ENCODE data around the gene DGCR2. TPM values are rescaled to one million over a fixed set of nuclear protein-coding genes. Genes with fewer than 3 reads are reported as not detected.

DGCR2 gene
- total and polyA plus RNA-seq, 2 donors from 2014 or later, result 37.5 to 67.7 TPM

DNA sequence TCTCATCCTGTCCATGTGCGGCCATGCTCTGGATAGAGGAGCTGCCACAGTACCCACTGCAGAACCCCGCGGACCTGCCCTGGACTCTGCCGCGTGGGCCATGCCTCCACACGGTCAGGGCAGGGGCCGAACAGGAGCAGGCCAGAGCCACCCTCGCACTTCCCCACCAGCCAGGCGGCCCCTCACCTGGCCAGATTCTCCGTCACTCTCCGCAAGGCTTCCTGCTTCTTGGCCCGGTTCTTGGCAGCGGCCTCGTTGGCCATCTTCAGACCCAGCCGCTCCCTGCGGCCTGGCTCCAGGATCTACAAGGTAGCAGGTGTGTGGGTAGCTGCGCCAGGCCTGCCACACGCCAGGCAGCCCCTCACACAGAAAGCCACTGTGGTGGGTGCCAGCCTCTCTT, 12.7 kb upstream of the DGCR2 start:
- intact Hi-C loops (cut with DNase I), result no loop called here
- Histone ChIP-seq H3K27ac (ENCODE audit: low read depth in 2 of 2, low read length in 2 of 2) (no peak overlapping the region), H3K4me1 (ENCODE audit: control insufficient read depth in 2 of 3, insufficient read depth in 2 of 3, low read depth in 1 of 3, low read length in 3 of 3) (no peaks in the 10 kb centered on the region), H3K4me3 (ENCODE audit: low read length in 3 of 3) (no peak overlapping the region), H3K27me3 (ENCODE audit: control insufficient read depth, insufficient read depth, low read length) (no peaks in the 10 kb centered on the region), H3K36me3 (ENCODE audit: control insufficient read depth in 2 of 3, insufficient read depth in 3 of 3, low read length in 3 of 3) (peaks cover 3 to 46% (median 26%) of the 10 kb centered on the region in 3 donors), H3K9me3 (ENCODE audit: control insufficient read depth in 2 of 3, insufficient read depth in 1 of 3, low read length in 3 of 3) (no peaks in the 10 kb centered on the region), H3K9ac (ENCODE audit: low read length in 3 of 3) (no peak overlapping the region)
- FAIRE-seq (no peak), DNase-seq (no peak)
- TF ChIP-seq, protein P1, sequence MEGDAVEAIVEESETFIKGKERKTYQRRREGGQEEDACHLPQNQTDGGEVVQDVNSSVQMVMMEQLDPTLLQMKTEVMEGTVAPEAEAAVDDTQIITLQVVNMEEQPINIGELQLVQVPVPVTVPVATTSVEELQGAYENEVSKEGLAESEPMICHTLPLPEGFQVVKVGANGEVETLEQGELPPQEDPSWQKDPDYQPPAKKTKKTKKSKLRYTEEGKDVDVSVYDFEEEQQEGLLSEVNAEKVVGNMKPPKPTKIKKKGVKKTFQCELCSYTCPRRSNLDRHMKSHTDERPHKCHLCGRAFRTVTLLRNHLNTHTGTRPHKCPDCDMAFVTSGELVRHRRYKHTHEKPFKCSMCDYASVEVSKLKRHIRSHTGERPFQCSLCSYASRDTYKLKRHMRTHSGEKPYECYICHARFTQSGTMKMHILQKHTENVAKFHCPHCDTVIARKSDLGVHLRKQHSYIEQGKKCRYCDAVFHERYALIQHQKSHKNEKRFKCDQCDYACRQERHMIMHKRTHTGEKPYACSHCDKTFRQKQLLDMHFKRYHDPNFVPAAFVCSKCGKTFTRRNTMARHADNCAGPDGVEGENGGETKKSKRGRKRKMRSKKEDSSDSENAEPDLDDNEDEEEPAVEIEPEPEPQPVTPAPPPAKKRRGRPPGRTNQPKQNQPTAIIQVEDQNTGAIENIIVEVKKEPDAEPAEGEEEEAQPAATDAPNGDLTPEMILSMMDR (IDR thresholded peaks at IDR 0.05; ENCODE audit: borderline replicate concordance, extremely low read depth, insufficient read depth), result no peak

DNA sequence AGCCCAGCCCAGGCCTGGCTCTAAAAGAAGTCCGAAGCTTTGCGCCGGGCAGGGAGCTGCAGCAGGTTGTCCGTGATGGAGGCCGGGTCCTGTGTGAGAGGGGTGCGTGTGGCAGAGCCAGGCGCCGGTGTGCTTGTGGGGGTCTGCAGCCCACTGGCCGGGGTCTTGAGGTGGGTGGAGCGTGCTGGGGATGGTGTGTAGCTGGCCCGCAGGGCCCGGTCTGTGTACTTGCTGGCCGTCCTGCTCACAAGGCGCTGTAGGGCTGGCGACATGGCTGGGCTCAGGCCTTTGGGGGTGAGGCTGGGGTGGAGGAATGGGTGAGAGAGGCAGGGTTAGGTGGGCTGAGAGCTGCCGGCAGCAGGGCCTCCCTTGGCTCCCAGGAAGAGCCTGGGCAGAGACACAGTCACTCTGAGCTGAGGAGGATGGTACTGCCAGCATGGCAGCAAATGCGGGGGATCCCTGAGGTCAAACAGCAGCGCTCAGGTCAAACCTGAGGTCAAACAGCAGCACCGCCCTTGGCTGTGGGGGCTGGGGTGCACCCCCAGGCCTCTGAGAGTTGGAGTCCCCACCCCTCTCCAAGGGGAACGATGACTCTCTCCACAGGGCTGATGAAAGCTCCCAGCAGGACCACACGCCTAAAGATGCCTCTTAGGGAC, 12.1 kb upstream of the DGCR2 start:
- Histone ChIP-seq H3K9ac (ENCODE audit: low read length in 3 of 3) (no peak overlapping the region), H3K27me3 (ENCODE audit: control insufficient read depth, insufficient read depth, low read length) (no peaks in the 10 kb centered on the region), H3K4me1 (ENCODE audit: control insufficient read depth in 2 of 3, insufficient read depth in 2 of 3, low read depth in 1 of 3, low read length in 3 of 3) (no peaks in the 10 kb centered on the region), H3K9me3 (ENCODE audit: control insufficient read depth in 2 of 3, insufficient read depth in 1 of 3, low read length in 3 of 3) (no peaks in the 10 kb centered on the region), H3K4me3 (ENCODE audit: low read length in 3 of 3) (no peak overlapping the region), H3K36me3 (ENCODE audit: control insufficient read depth in 2 of 3, insufficient read depth in 3 of 3, low read length in 3 of 3) (peaks cover 2 to 40% (median 21%) of the 10 kb centered on the region in 3 donors), H3K27ac (ENCODE audit: low read depth in 2 of 2, low read length in 2 of 2) (no peak overlapping the region)
- TF ChIP-seq, protein P1 (IDR thresholded peaks at IDR 0.05; ENCODE audit: borderline replicate concordance, extremely low read depth, insufficient read depth), result no peak
- intact Hi-C loops (cut with DNase I), result no loop called here
- DNase-seq, result peak in 1 of 5 donors; percentile 52
- FAIRE-seq, result no peak

DNA sequence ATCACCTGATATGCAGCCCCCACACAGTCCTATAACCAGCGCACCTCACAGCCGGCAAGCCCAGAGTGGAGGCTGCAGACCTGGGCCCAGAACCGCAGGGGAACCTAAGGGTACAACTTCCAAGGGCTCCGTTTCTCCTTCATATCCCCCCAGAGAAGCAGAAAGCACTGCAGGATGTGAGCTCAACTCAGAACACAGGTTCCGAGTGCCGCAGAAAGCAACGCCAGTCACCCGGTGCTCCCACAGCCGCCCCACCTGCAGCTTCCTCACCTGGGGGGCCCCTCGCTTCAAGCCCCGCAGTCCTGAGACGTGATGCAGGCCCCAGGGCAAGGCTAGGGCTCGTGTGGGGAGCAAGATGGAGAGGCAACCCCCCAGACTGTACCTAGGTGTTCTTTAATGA, 11.3 kb upstream of the DGCR2 start:
- Histone ChIP-seq H3K9me3 (ENCODE audit: control insufficient read depth in 2 of 3, insufficient read depth in 1 of 3, low read length in 3 of 3) (no peaks in the 10 kb centered on the region), H3K4me3 (ENCODE audit: low read length in 3 of 3) (no peak overlapping the region), H3K36me3 (ENCODE audit: control insufficient read depth in 2 of 3, insufficient read depth in 3 of 3, low read length in 3 of 3) (peaks cover 0 to 33% (median 18%) of the 10 kb centered on the region in 3 donors), H3K27ac (ENCODE audit: low read depth in 2 of 2, low read length in 2 of 2) (no peak overlapping the region), H3K27me3 (ENCODE audit: control insufficient read depth, insufficient read depth, low read length) (no peaks in the 10 kb centered on the region), H3K4me1 (ENCODE audit: control insufficient read depth in 2 of 3, insufficient read depth in 2 of 3, low read depth in 1 of 3, low read length in 3 of 3) (no peaks in the 10 kb centered on the region), H3K9ac (ENCODE audit: low read length in 3 of 3) (no peak overlapping the region)
- TF ChIP-seq, protein P1 (IDR thresholded peaks at IDR 0.05; ENCODE audit: borderline replicate concordance, extremely low read depth, insufficient read depth), result no peak
- intact Hi-C loops (cut with DNase I), result no loop called here
- FAIRE-seq (no peak), DNase-seq (no peak)

All from kidney (tissue), 14 donors.